Gastroesophageal sphincter (tissue), 4 donors: ENCODE measurements around the gene TNFAIP8L1. TPM values are rescaled to one million over a fixed set of nuclear protein-coding genes. Genes with fewer than 3 reads are reported as not detected.

ENCODE experiments used
- ATAC-seq: fragments of 150-250 bp; one replicate; pipeline ENCODE4 v1.9.1; 2016; ENCODE audit warnings: mild to moderate bottlenecking, moderate library complexity
- H3K27ac ChIP-seq, 4 donors: fragments of 200-600 bp; sonication (generic) in 3 of 4; 1 replicate in 3 of 4; 2 replicates in 1 of 4; pipeline ENCODE4 v1.5.1; 2016 to 2019
- H3K27me3 ChIP-seq: fragments of 200-600 bp; sonication (generic); one replicate; pipeline ENCODE4 v1.5.1; 2019
- H3K36me3 ChIP-seq, 2 donors: fragments of 200-600 bp; sonication (generic); one replicate each; pipeline ENCODE4 v1.5.1; 2019; ENCODE audit warnings: control low read depth in 1 of 2
- H3K4me1 ChIP-seq, 3 donors: fragments of 200-600 bp; sonication (generic); 1 replicate in 2 of 3; 2 replicates in 1 of 3; pipeline ENCODE4 v1.5.1; 2016 to 2019; ENCODE audit warnings: control low read depth in 2 of 3
- H3K4me3 ChIP-seq, 2 donors: fragments of 200-600 bp; sonication (generic); one replicate each; pipeline ENCODE4 v1.5.1; 2019; ENCODE audit warnings: mild to moderate bottlenecking in 1 of 2, moderate library complexity in 1 of 2
- H3K9me3 ChIP-seq, 3 donors: fragments of 200-600 bp; sonication (generic); one replicate each; pipeline ENCODE4 v1.5.1; 2017 to 2019; ENCODE audit warnings: control low read depth in 2 of 3
- CTCF ChIP-seq, 4 experiments: fragments of 200-600 bp in 2 of 4; fragments of 450-650 bp in 2 of 4; sonication (generic) in 1 of 4; IDR thresholded peaks; one replicate each; pipeline ENCODE4 v1.5.1; 2017 to 2019; ENCODE audit warnings: antibody characterized with exemption in 4 of 4, mild to moderate bottlenecking in 2 of 4, moderate library complexity in 2 of 4
- EP300 ChIP-seq: sonication (generic); formaldehyde crosslinking; IDR thresholded peaks from one replicate; pipeline ENCODE4 v1.6.1; 2017; ENCODE audit warnings: antibody characterized with exemption, mild to moderate bottlenecking
- POLR2A ChIP-seq, 2 donors: fragments of 450-650 bp; IDR thresholded peaks; one replicate each; pipeline ENCODE4 v1.6.1; 2017; ENCODE audit warnings: antibody characterized with exemption in 2 of 2, mild to moderate bottlenecking in 2 of 2, moderate library complexity in 1 of 2
- POLR2AphosphoS5 ChIP-seq: sonication (generic); formaldehyde crosslinking; IDR thresholded peaks from one replicate; pipeline ENCODE4 v1.6.1; 2017; ENCODE audit warnings: antibody characterized with exemption
- WGBS, 2 donors: methylation state at CpG; one replicate each; pipeline ENCODE4 v1.1.5; 2018; ENCODE audit warnings: low coverage in 1 of 2; 5-methylcytosine and 5-hydroxymethylcytosine counted together
- total RNA-seq, 4 donors: library from RNA; depleted of rRNA; stranded (reverse); fragments of >200 nt; gene quantifications; one replicate each; pipeline ENCODE4 v1.1.0, GENCODE V29; 2016

Gene TNFAIP8L1
- total RNA-seq, 4 donors from 2014 or later: 5.8 to 16.4 (median 7.0) TPM

DNA sequence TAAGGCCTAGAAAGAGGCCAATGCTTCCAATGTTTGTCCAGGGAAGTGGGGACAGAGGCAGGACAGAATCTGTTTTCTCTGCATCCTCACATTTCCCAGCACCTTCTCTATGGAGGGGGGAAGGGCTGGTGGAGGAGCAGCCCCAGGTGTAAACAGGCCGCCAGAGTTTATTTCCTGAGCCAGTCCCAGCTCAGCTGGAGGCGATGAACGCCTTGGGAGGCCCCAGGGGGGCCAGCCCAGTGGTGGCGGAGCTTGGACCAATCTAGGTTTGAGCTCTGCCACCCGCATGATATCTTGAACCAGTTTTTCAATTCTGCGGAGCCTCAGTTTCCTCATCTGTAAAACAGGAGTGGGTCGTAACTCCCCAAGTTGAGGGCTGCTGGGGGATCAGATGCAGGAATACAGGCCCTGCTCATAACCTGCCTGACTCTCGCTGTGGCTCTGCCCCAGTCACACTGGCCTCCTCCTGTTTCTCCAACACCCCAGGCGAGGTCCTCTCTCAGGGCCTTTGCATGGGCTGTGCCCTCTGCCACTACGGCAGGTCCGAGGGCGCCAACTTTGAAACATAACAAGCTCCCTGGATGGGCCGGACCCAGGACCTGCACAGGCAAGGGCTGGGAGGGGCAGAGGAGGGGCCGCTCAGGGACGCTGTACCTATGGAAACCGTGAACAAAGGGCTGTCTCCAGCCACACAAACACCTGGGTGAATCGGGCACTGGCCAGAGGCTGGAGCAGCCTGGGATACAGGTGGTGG lies 1.1 kb downstream of the TNFAIP8L1 start:
- peak overlapping the region in 3 of 4 donors; percentile 78 to 84 (median 82) for H3K27ac ChIP-seq
- TF ChIP-seq CTCF (IDR thresholded peaks at IDR 0.05) (no peak), POLR2AphosphoS5 (no peak), POLR2A (IDR thresholded peaks at IDR 0.05) (no peak), EP300 (no peak)
- no peaks in the 10 kb centered on the region for H3K9me3 ChIP-seq
- ATAC-seq: no peak
- no peaks in the 10 kb centered on the region for H3K36me3 ChIP-seq
- H3K27me3 ChIP-seq: peaks cover 5% of the 10 kb centered on the region
- H3K4me3 ChIP-seq: peak overlapping the region; percentile 73 to 78
- H3K4me1 ChIP-seq: peaks cover 0 to 61% (median 21%) of the 10 kb centered on the region in 3 donors
- 52% methylated on average over 5 of the region's 17 CpGs; no CpG with 5 or more reads in 1 of the 2 donors for WGBS, 2 donors

- no peak for ATAC-seq
- WGBS, 2 donors: 47 to 97% methylated on average over 3 to 7 of the region's 14 CpGs
- Histone ChIP-seq H3K4me3 (peak overlapping the region in 1 of 2 donors; percentile 78), H3K36me3 (no peaks in the 10 kb centered on the region), H3K27ac (peak overlapping the region in 3 of 4 donors; percentile 78 to 84 (median 82)), H3K27me3 (no peaks in the 10 kb centered on the region), H3K9me3 (no peaks in the 10 kb centered on the region), H3K4me1 (peaks cover 0 to 59% (median 14%) of the 10 kb centered on the region in 3 donors)
- no peak for TF ChIP-seq POLR2A (IDR thresholded peaks at IDR 0.05)
- TF ChIP-seq EP300: no peak
- no peak for TF ChIP-seq POLR2AphosphoS5
- no peak for TF ChIP-seq CTCF (IDR thresholded peaks at IDR 0.05)
Measured at GRCh38 chr19:4641132-4641531, 1.8 kb downstream of the TNFAIP8L1 start.

GRCh38 chr19:4642625-4643024 lies 3.3 kb downstream of the TNFAIP8L1 start:
- no peaks in the 10 kb centered on the region for H3K9me3 ChIP-seq
- peak overlapping the region in 1 of 4 donors; percentile 84 for H3K27ac ChIP-seq
- H3K4me3 ChIP-seq: no peak overlapping the region
- TF ChIP-seq CTCF (IDR thresholded peaks at IDR 0.05) (no peak), POLR2AphosphoS5 (no peak), EP300 (no peak), POLR2A (IDR thresholded peaks at IDR 0.05) (no peak)
- no peaks in the 10 kb centered on the region for H3K36me3 ChIP-seq
- peaks cover 0 to 62% (median 10%) of the 10 kb centered on the region in 3 donors for H3K4me1 ChIP-seq
- H3K27me3 ChIP-seq: no peaks in the 10 kb centered on the region
- WGBS, 2 donors: 85 to 89% methylated on average over 6 of the region's 6 CpGs
- no peak for ATAC-seq

GRCh38 chr19:4645718-4646117 lies 6.4 kb downstream of the TNFAIP8L1 start:
- TF ChIP-seq POLR2AphosphoS5: no peak
- no peak for TF ChIP-seq POLR2A (IDR thresholded peaks at IDR 0.05)
- H3K4me3 ChIP-seq: no peak overlapping the region
- H3K36me3 ChIP-seq: no peaks in the 10 kb centered on the region
- peak overlapping the region in 3 of 4 donors; percentile 81 to 85 (median 82) for H3K27ac ChIP-seq
- H3K4me1 ChIP-seq: peaks cover 0 to 65% (median 10%) of the 10 kb centered on the region in 3 donors
- H3K27me3 ChIP-seq: no peaks in the 10 kb centered on the region
- 100% methylated on average over 1 to 2 of the region's 4 CpGs for WGBS, 2 donors
- ATAC-seq: no peak
- no peaks in the 10 kb centered on the region for H3K9me3 ChIP-seq

GRCh38 chr19:4647676-4648644 lies 8.6 kb downstream of the TNFAIP8L1 start:
- Histone ChIP-seq H3K27ac (peak overlapping the region; percentile 71 to 85 (median 82)), H3K9me3 (no peaks in the 10 kb centered on the region), H3K4me3 (no peak overlapping the region), H3K27me3 (no peaks in the 10 kb centered on the region), H3K4me1 (peaks cover 0 to 49% (median 8%) of the 10 kb centered on the region in 3 donors), H3K36me3 (peaks cover 0 to 20% of the 10 kb centered on the region in 2 donors)
- WGBS, 2 donors: 68% methylated on average over 5 of the region's 20 CpGs; no CpG with 5 or more reads in 1 of the 2 donors
- ATAC-seq: peak; percentile 71
- TF ChIP-seq POLR2AphosphoS5 (peak; percentile 62), EP300 (no peak), POLR2A (IDR thresholded peaks at IDR 0.05) (no peak), CTCF (IDR thresholded peaks at IDR 0.05) (peak in 1 of 4 experiments; percentile 34)
